ENCODE measurements around the gene PIP5KL1. TPM values are rescaled to one million over a fixed set of nuclear protein-coding genes. Genes with fewer than 3 reads are reported as not detected.

The PIP5KL1 gene
- polyA plus RNA-seq, 3 donors, result 0.31 to 0.57 (median 0.39) TPM

DNA sequence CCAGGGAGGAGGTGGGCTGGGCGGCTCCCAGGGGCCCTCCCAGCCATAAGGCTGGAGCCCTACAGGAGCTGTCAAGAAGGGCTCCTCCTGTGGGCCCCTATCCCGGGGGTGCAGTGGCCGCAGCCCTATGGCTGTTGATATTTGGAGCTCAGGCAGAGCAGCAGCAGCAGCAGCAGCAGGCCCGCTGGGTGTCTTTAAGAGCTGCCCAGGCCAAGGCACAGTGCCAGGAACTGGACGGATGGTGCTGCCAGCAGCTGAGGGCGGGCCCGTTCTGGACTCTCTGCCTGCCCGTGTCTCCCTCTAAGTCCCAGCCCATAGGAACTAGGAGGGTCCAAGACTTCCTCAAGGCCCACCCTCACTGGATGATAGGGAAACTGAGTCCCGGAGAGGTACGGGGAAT is 56.7 kb downstream of the PIP5KL1 start:
- no peak overlapping the region for H3K4me3 ChIP-seq (replicated peaks in 1 of 3; ENCODE audit: low read depth in 2 of 3, low read length in 3 of 3)
- intact Hi-C loops (cut with micrococcal nuclease), result loop anchor here in 1 of 2 donors (10.0 kb wide), 1 partner anchor 369 kb away; no protein-coding TSS in a partner anchor
- no peak for TF ChIP-seq CTCF (IDR thresholded peaks at IDR 0.05)

GRCh38 chr9:127873223-127873691 is 57.3 kb downstream of the PIP5KL1 start:
- no peak for DNase-seq
- no peak overlapping the region for H3K4me3 ChIP-seq (replicated peaks in 1 of 3; ENCODE audit: low read depth in 2 of 3, low read length in 3 of 3)
- H3K36me3 ChIP-seq (replicated peaks in 1 of 2; ENCODE audit: control insufficient read depth in 1 of 2, insufficient read depth in 2 of 2, low read length in 2 of 2), result no peaks in the 10 kb centered on the region
- H3K4me2 ChIP-seq (replicated peaks; ENCODE audit: extremely low read depth, low read length, poor library complexity, severe bottlenecking), result no peak overlapping the region
- H3K9me3 ChIP-seq (replicated peaks in 1 of 2; ENCODE audit: control insufficient read depth in 1 of 2, insufficient read depth in 1 of 2, low read length in 2 of 2), result no peaks in the 10 kb centered on the region
- WGBS (ENCODE audit: insufficient coverage), result 86% methylated on average over 15 of the region's 19 CpGs
- H3K36me3 Mint-ChIP-seq, result no peaks in the 10 kb centered on the region
- intact Hi-C loops (cut with micrococcal nuclease), result loop anchor here in 1 of 2 donors (10.0 kb wide), 1 partner anchor 368 kb away; no protein-coding TSS in a partner anchor
- peaks cover 0 to 4% (median 0%) of the 10 kb centered on the region in 7 donors for H3K9me3 Mint-ChIP-seq
- H3K4me1 ChIP-seq (ENCODE audit: control insufficient read depth in 1 of 2, insufficient read depth in 2 of 2, low read length in 2 of 2), result peaks cover 6 to 15% of the 10 kb centered on the region in 2 donors
- no peak overlapping the region for H2AFZ ChIP-seq (ENCODE audit: insufficient read depth, low read depth, low read length, poor library complexity, severe bottlenecking)
- H3K4me1 Mint-ChIP-seq, result peaks cover 11% of the 10 kb centered on the region
- H3K9ac ChIP-seq (ENCODE audit: insufficient read depth, low read length, poor library complexity, severe bottlenecking), result no peak overlapping the region
- no peak for TF ChIP-seq CTCF (IDR thresholded peaks at IDR 0.05)
- no peak overlapping the region for H3K27ac ChIP-seq (ENCODE audit: low read depth in 1 of 2, low read length in 2 of 2)
- peaks cover 5 to 16% of the 10 kb centered on the region in 2 donors for H3K27me3 ChIP-seq (ENCODE audit: control insufficient read depth in 2 of 2, insufficient read depth in 2 of 2, low read length in 2 of 2)
- no peaks in the 10 kb centered on the region for H4K20me1 ChIP-seq (ENCODE audit: insufficient read depth, low read length)
- no peak overlapping the region for H3K27ac Mint-ChIP-seq
- no peaks in the 10 kb centered on the region for H3K79me2 ChIP-seq (ENCODE audit: insufficient read depth, low read length)
- peaks cover 9 to 19% (median 14%) of the 10 kb centered on the region in 3 donors for H3K27me3 Mint-ChIP-seq (ENCODE audit: low read depth in 3 of 3)
- no peak overlapping the region for H3K4me3 Mint-ChIP-seq

More for the DNA sequence above, 56.7 kb downstream of the PIP5KL1 start:
- H3K27ac ChIP-seq (ENCODE audit: low read depth in 1 of 2, low read length in 2 of 2), result no peak overlapping the region
- peaks cover 6 to 20% of the 10 kb centered on the region in 2 donors for H3K27me3 ChIP-seq (ENCODE audit: control insufficient read depth in 2 of 2, insufficient read depth in 2 of 2, low read length in 2 of 2)
- H3K36me3 ChIP-seq (replicated peaks in 1 of 2; ENCODE audit: control insufficient read depth in 1 of 2, insufficient read depth in 2 of 2, low read length in 2 of 2), result no peaks in the 10 kb centered on the region
- Mint-ChIP-seq H3K9me3 (peaks cover 0 to 4% (median 0%) of the 10 kb centered on the region in 7 donors), H3K27ac (no peak overlapping the region), H3K27me3 (ENCODE audit: low read depth in 3 of 3) (peaks cover 15 to 25% (median 17%) of the 10 kb centered on the region in 3 donors), H3K4me3 (no peak overlapping the region), H3K4me1 (peaks cover 11% of the 10 kb centered on the region), H3K36me3 (no peaks in the 10 kb centered on the region)
- peaks cover 6 to 15% of the 10 kb centered on the region in 2 donors for H3K4me1 ChIP-seq (ENCODE audit: control insufficient read depth in 1 of 2, insufficient read depth in 2 of 2, low read length in 2 of 2)
- H4K20me1 ChIP-seq (ENCODE audit: insufficient read depth, low read length), result no peaks in the 10 kb centered on the region
- H3K79me2 ChIP-seq (ENCODE audit: insufficient read depth, low read length), result no peaks in the 10 kb centered on the region
- 96% methylated on average over 5 of the region's 10 CpGs for WGBS (ENCODE audit: insufficient coverage)
- H3K4me2 ChIP-seq (replicated peaks; ENCODE audit: extremely low read depth, low read length, poor library complexity, severe bottlenecking), result no peak overlapping the region
- H2AFZ ChIP-seq (ENCODE audit: insufficient read depth, low read depth, low read length, poor library complexity, severe bottlenecking), result no peak overlapping the region
- DNase-seq, result no peak
- no peak overlapping the region for H3K9ac ChIP-seq (ENCODE audit: insufficient read depth, low read length, poor library complexity, severe bottlenecking)
- no peaks in the 10 kb centered on the region for H3K9me3 ChIP-seq (replicated peaks in 1 of 2; ENCODE audit: control insufficient read depth in 1 of 2, insufficient read depth in 1 of 2, low read length in 2 of 2)
